Measurements from ENCODE around the gene FXN. TPM values are rescaled to one million over a fixed set of nuclear protein-coding genes. Genes with fewer than 3 reads are reported as not detected.

Gene FXN
- total RNA-seq = 4.6 and 19.1 TPM in 2 replicates

DNA sequence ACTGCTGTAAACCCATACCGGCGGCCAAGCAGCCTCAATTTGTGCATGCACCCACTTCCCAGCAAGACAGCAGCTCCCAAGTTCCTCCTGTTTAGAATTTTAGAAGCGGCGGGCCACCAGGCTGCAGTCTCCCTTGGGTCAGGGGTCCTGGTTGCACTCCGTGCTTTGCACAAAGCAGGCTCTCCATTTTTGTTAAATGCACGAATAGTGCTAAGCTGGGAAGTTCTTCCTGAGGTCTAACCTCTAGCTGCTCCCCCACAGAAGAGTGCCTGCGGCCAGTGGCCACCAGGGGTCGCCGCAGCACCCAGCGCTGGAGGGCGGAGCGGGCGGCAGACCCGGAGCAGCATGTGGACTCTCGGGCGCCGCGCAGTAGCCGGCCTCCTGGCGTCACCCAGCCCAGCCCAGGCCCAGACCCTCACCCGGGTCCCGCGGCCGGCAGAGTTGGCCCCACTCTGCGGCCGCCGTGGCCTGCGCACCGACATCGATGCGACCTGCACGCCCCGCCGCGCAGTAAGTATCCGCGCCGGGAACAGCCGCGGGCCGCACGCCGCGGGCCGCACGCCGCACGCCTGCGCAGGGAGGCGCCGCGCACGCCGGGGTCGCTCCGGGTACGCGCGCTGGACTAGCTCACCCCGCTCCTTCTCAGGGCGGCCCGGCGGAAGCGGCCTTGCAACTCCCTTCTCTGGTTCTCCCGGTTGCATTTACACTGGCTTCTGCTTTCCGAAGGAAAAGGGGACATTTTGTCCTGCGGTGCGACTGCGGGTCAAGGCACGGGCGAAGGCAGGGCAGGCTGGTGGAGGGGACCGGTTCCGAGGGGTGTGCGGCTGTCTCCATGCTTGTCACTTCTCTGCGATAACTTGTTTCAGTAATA lies at the start of gene FXN:
Gene FXN (plus strand): TSS at position 315 of the 871 bp plus-strand sequence. CDS start 31 bp downstream, at position 346.

DNA sequence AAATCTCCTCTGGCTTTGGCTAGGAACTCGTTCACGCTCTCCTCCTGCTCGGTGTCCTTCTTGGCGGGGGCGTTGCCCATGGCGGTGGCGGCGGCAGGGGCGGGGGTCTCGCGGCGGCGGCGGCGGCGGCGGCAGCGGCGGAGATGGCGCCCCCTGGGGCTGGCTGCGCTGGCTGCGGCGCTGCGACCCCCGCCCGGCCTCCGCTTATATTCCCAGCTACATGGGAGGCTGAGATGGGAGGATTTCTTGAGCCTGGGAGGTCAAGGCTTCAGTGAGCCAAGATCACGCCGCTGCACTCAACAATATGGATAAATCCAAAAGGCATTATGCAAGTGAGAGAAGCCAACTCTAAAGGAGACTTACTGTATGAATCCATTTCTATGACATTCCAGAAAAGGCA lies 21.5 kb upstream of the FXN start, which contains the start of gene PRKACG:
Gene PRKACG (minus strand): TSS at position 101 of the 400 bp plus-strand sequence. CDS start 21 bp downstream, at position 80.

Other genes with a start within 250 kb of the FXN start
- gene PRKACG, start 21.6 kb upstream of the FXN start, total RNA-seq = not detected in 2 replicates
- gene TJP2, start 138.5 kb downstream of the FXN start, total RNA-seq = 80.2 and 96.6 TPM in 2 replicates

Measured in pericardium fibroblast (primary cell).